ENCODE data around the gene PTF1A.

PTF1A gene

GRCh38 chr10:23189024-23189423 lies 3.1 kb upstream of the PTF1A start:
- no peak for DNase-seq

DNA sequence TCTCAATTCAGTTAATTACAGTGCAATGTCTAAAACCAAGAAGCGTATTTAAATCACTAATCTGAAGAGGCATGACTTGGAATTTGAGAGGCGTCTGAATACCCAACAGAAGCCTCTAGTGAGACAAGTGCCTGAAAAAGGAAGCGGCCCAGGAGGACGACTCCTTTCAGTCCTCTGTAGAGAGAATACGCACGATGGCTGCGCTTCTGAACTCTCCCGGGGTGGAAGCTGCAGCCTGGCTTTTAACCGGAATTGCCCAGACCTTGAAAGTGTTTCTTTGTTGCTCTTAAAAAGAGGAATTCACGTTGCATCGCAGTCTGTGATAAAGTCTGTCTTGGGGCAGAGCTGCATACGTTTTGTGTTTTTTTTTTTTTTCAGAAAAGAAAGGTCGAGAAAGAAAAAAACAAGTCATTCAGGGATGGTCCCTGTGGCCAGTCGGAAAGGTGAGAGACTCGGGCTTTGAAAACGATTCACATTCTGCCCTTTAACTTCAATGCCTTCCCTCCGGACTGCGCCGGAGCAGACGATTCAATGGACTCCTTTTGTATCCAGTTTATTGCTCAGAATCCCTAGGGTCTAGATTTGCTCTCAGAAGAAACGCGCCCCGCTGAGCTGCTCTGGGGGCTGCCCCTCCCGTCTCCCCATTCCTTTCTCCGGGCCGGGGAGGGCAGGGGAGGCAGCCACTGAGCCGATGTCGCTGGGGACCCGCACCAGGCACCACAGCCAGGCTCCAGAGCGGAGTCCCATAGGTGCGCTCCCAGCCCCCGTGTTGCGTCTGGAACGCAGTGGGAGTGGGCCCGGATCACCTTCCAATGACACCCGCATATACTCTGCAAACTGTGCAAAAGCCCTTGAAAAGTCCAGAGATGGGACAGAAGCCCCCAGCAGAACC lies 994 bp upstream of the PTF1A start:
- DNase-seq, result no peak

- no peak for DNase-seq
Observed at GRCh38 chr10:23192712-23193434, 761 bp downstream of the PTF1A start.

GRCh38 chr10:23193435-23194074 lies 1.4 kb downstream of the PTF1A start:
- no peak for DNase-seq

DNA sequence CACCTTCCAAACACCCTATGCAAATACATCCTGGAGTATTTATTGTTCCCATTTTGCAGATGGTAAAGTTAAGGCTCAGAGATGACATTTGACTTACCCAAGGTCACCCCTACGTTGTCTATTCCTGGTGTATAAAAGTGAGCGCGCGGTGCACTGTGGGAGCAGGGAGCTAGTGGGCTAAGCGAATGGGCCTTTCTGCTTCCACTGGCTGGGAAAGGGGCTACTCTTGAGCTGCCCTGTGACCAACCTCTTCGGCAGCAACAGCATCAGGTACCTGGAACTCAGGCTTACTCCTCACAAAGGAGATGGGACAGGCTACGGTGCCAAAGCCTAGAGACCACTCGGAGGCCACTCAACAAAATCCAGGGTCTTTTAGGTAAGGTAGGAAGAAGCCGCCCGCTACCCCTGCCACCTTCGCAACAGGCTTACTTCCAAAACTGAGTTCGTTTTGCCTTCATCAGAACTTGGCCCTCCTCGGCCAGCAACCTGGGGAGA lies 2.4 kb downstream of the PTF1A start:
- DNase-seq, result no peak

GRCh38 chr10:23194966-23195845 lies 3.1 kb downstream of the PTF1A start:
- DNase-seq, result no peak

DNA sequence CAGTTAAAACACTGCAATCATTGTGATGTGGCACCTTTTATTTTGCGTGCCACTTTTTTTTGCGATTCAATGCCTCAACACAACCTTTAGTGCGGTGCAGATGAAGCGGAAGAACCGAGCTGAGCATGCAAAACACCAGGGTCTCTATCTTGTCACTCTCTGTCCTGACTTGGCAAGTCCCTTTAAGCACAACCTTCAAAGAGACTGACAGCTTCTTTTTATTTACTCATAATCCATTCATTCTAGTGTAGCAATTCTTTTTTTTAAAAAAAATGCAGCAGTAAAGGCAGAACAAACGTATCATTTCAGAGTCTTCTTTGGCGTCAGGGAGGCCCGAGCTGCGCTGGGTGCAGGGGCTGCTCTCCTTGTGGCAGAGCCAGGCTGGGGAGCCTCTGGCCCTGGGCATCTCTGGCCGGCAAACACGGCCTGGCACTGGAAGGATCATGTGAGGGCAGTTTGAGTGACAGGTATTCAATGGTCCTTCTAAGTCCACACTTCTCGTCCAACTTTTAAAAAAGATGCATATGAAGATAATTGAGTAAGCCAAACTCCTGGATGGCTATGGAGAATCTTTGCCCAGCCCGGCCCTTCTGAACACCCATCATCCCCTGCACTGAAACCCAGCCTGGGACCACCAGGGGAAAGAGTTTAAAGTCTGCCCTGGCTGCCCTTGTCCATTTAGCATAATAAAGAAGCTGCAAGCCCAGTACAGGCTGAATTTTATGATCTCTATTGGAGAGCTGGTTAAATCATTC lies 3.9 kb downstream of the PTF1A start:
- DNase-seq, result no peak

GRCh38 chr10:23196915-23197314 lies 4.8 kb downstream of the PTF1A start:
- DNase-seq, result no peak

DNA sequence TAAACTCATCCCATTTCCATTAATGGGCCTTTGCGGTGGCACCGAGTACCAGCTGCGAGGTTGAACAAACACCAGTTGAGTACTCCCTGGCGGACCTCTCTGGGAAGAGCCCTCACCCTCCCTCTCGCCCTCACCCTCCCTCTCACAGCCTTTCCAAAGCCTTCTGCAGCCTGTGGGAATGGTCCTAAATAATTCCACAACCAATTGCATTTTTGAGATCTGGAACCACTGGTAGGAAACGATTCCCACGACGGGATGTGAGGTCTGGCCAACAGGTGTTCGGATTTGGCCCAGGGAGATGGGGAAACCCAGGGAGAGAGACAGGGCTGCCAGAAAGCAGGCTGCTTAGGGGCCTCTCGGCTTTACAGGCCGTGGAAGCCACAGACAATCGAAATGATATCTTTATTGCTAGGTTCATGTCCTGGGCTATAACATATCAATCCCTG lies 5.3 kb downstream of the PTF1A start:
- no peak for DNase-seq

- no peak for DNase-seq
Observed at GRCh38 chr10:23198610-23198939, 6.5 kb downstream of the PTF1A start.

DNA sequence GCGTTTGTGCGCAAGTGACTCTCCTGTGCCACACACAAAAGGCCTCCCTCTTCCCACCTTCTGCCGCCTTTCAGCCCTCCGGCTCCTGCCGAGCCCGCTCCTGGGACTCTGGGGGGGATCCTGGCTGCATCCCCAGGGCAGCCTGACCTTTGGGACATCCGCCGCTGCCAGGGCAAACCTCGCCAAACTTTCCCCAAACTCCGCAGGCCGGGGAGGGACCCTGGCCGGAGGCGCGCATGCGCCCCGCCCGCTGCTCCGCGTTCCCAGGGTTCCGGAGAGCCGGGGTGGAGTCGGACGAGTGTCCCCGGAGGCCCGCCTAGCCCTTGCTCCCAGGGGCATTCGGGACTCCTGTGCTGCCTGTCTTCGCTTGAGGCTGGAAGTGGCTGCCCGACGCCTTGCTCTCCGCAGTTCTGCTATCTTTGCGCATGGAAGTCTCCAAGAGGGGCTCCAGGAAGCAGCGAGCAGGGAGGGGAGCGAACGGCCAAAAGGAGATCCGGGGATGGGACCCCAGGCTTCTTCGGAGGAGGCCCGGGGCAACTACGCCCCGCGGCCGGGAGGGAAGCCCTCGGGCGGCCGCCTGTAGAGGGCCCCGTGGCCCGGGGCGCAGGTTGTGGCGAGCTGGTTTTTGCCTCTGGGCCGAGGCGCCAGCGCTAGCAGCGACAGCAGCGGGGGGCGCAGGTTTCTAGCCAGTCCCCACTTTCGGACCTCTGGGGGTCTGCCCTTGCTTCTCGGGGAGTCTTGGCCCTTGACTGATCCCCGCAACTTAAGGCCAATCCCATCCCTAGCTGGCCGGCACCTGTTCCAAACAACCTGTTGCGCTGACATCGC lies 7.0 kb downstream of the PTF1A start:
- DNase-seq, result no peak

- DNase-seq, result no peak
Observed at GRCh38 chr10:23199768-23200511, 7.8 kb downstream of the PTF1A start.

DNA sequence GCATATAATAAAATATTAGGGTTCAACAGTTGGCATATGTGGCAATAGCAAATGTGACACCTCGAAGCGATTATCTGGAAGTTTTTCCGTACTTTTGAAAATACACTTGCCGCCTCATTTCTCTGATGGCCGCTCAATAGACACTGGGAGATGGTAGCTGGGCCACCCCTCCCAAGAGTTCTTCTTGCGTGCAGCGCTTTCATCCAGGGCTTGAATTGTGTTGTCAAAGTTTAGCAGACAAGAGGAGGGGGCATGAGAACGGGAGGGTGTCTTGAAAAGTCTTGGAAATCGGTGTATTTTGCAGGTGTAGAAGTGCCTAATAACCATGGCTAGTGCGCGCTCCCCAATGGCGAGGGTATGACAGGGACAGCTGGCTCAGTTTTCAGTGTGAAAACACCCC lies 8.5 kb downstream of the PTF1A start:
- DNase-seq, result no peak

- no peak for DNase-seq
Observed at GRCh38 chr10:23200997-23201652, 9.0 kb downstream of the PTF1A start.

GRCh38 chr10:23201837-23202236 lies 9.7 kb downstream of the PTF1A start:
- no peak for DNase-seq

DNA sequence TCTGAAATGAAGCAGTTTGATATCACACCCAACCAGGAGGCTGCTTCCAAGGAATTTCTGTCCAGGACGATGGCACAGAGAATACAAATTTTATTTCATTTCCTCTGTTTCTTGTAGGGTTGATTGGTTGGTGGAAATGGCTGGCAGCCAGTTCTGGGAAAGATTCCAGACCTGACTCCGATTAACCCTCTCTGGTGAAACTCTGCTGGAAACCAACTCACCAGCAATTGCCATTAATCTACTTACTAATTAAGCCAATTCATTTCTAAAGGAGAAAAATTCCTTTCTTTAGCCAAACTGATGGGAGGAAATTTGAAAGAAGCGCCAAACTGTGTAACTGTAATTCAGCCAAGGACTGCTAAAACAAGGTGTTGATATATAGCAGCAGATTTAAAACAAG lies 10.7 kb downstream of the PTF1A start:
- no peak for DNase-seq

DNA sequence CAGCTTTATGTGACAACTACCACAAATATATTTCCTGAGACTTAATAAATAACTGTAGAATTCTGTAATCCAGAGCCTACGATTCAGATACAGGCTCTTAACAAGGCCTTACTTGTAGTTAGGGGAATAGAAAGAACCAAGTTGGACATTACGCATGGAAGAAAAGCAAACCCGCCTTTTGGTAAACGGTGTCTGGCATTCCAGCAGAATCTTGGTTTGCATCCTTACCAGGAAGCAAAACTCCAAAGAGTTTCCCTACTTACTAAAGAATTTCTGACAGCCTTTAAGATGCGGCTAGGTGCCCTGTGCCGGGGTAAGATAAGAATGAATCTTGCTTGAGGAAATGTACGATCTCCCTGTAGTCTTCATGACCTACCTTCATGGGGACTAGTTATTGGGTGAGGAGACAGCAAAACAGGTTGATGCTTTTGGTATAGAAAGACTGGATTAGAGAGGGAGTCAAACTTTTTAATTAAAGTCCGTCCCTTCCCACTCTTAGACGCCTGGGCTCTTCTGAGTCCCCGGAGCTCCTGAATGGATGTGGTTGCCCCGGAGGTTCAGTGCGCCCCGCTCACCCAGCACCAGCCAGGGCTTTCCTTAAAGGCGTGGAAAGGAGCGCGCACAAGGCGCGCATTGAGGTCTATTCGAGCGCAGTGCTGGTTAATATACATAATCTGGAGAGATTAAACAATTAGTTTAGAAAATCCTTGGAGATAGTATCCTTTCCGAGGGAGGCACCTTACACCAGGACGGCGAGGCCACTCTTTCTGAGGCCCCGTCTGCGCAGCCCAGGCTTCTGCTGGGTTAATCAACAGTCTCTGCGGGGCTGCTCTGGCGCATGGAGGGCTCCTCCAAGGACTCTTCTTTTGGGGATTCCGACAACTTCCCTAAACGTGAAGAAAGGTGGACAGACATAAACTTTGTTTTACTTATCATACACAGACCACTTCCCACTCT lies 11.5 kb downstream of the PTF1A start:
- no peak for DNase-seq

DNA sequence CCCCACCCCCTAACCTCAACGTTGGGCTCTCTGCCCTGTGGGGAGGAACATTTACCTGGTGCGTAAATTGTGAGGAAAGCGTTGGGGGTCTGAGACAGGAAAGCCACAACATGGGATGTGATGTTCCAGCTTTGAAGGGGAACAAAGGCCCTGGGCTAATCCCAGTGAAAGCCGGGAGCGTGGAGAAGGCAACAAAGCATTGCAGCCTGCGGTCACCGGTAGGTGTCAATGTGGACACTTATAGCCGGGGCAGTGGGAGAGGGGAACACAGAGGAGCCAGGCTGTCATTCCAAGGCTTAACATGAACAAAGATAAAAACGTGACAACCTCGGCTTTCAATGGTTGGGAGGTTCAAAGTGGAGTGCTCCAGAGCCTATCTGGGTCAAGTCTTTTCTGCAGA lies 12.7 kb downstream of the PTF1A start:
- no peak for DNase-seq
